HG03064 (cell line): ENCODE results near the gene OCSTAMP.

Experiments used
- ATAC-seq: cut with Tn5 transposase; IDR thresholded peaks from one replicate; pipeline ENCODE4 v1.9.1; 2021; ENCODE audit warnings: low read depth; ENCODE audit not compliant: unreplicated experiment

The OCSTAMP gene

DNA sequence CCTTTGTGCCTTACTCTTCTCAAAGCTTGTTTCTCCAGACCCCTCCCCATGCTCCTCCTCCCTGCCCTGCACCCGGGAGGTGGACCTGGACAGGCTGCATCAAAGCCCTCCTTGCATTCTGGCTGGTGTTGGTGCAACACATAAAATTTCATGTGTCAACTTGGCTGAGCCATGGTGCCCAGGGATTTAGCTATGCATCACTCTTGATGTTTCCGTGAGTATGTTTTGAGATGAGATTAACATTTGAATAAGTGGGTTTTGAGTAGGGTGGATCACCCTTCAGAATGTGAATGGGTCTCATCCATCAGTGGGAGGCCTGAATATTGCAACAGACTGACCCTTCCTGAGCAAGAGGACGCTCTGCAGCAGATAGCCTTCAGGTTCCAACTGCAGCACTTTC is 4.4 kb upstream of the OCSTAMP start:
- no peak for ATAC-seq

DNA sequence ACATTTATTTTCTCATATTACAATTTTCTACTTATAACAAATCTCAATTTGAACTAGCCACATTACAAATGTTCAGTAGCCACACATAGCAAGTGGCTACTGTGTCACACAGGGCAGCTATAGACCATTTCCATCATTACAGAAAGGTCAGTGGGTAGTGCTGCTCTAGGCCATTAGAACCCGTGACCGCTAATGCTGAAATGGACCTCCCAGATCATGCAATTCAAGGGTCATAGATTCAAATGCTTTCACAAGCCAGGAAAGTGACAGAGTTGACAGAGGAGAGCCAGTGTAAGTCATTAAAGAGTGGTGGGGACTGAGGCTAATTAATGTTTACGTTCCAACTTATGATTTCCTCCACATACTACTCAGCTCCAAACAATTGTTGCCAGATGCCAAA is 3.5 kb upstream of the OCSTAMP start:
- ATAC-seq = no peak

- ATAC-seq = peak; percentile 65
Measured at GRCh38 chr20:46552460-46553420, 2.3 kb upstream of the OCSTAMP start.

GRCh38 chr20:46551522-46552381 is 1.3 kb upstream of the OCSTAMP start:
- ATAC-seq = no peak

GRCh38 chr20:46549188-46549972 is 1.1 kb downstream of the OCSTAMP start:
- ATAC-seq = no peak

- ATAC-seq = no peak
Measured at GRCh38 chr20:46548688-46549087, 1.8 kb downstream of the OCSTAMP start.

DNA sequence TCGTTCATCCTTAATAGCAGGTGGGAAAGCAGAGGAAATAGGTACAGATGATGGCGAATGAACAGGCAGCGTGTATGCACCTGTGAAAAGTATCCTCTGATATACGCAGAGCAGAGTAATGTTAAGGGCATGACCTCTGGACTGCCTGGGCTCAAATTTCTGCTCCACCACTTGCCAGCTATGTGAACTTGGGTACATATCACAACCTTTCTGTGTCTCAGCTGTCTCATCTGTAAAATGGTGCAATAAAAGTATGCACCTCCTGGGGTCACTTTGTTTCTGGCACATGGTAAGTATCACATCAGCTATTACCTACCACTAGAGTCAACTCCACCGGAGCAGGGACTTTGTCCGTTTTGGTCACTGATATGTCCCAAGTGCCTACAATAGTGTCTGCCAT is 2.5 kb downstream of the OCSTAMP start:
- ATAC-seq = no peak

GRCh38 chr20:46546936-46547335 is 3.5 kb downstream of the OCSTAMP start:
- no peak for ATAC-seq

GRCh38 chr20:46546298-46546697 is 4.2 kb downstream of the OCSTAMP start:
- no peak for ATAC-seq

- no peak for ATAC-seq
Measured at GRCh38 chr20:46545827-46546138, 4.7 kb downstream of the OCSTAMP start.

- ATAC-seq = no peak
Measured at GRCh38 chr20:46545077-46545826, 5.2 kb downstream of the OCSTAMP start.

- ATAC-seq = no peak
Measured at GRCh38 chr20:46544576-46544975, 5.9 kb downstream of the OCSTAMP start.

DNA sequence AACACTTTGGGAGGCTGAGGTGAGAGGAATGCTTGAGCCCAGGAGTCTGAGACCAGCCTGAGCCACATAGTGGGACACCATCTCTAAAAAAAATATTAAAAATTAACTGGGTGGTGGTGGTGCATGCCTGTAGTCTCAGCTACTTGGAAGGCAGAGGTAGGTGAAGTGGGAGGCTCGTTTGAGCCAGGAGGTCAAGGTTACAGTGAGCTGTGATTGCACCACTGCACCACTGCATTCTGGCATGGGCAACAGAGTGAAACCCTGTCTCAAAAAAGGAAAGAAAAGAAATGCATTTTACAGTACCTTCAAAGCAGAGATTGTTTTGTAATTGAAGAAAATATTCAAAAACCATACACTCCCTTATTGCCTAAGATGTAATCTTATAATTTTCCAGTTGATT is 6.5 kb downstream of the OCSTAMP start:
- no peak for ATAC-seq

GRCh38 chr20:46543033-46543432 is 7.4 kb downstream of the OCSTAMP start:
- ATAC-seq = no peak

GRCh38 chr20:46541229-46541935 is 9.1 kb downstream of the OCSTAMP start:
- ATAC-seq = no peak

GRCh38 chr20:46539113-46539512 is 11.3 kb downstream of the OCSTAMP start:
- ATAC-seq = no peak

GRCh38 chr20:46530640-46531039 is 19.8 kb downstream of the OCSTAMP start:
- no peak for ATAC-seq

DNA sequence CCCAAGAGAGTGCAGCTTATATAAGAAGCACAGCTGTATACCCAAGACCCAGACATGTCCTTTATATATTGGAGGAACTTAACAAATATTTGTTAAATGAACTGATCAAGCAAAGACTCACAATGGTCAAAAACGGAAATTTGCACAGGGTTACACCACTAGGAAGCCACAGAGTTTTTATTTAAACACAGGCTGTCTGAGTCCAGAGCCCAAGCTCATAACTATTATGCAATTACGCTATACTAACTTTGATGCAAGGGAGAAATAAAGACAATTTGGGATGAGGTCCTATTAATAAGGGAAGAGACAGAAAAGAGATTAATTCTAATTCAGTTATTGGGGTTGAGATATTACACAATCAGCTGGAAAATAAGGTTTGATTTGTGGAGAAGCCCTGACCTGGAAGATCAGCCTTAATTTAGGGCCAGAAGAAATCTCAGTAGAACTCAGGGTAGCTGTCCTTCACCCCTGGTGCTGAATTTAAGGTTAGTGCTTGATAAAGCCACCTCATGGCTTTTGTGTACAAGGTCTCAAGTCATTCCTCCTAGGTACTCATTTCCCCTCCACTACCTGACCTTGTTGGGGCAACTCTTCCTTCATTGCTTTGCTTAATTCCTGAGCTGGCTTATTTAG is 26.6 kb downstream of the OCSTAMP start:
- no peak for ATAC-seq

- ATAC-seq = no peak
Measured at GRCh38 chr20:46523108-46523507, 27.3 kb downstream of the OCSTAMP start.
